T-helper 9 cell (primary cell): ENCODE results near the gene SLC13A4.
A peak's percentile ranks its signal among the peaks of the same experiment; 100 is the strongest.
"Not testable (repeated sequence)": the region's sequence is repeated elsewhere in the genome, so short reads cannot be mapped to it uniquely, and the experiment has no call there.

Experiments
- DNase-seq: peaks from one replicate; pipeline ENCODE4 v3.0.0-alpha.2; 2020

The SLC13A4 gene

DNA sequence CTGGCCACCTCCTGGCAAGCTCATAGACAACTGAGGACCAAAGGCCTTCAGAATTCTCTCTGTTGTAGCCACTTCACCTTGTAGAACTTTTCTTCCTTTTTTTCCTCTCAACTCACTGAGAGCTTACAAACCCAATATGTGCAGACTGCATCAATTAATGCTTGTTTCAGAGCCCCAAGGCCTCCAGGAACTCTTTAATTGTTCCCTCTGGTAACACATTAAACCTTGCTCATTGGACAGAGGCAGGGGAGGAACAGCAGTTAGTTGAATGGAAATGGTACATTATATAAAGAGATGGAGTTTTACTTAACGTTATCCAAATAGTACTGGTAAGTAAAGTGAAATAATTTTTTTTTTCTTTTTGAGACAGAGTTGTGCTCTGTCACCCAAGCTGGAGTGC, 40.5 kb downstream of the SLC13A4 start:
- DNase-seq: no peak

GRCh38 chr7:135685306-135686084, 42.5 kb downstream of the SLC13A4 start:
- no peak for DNase-seq

DNA sequence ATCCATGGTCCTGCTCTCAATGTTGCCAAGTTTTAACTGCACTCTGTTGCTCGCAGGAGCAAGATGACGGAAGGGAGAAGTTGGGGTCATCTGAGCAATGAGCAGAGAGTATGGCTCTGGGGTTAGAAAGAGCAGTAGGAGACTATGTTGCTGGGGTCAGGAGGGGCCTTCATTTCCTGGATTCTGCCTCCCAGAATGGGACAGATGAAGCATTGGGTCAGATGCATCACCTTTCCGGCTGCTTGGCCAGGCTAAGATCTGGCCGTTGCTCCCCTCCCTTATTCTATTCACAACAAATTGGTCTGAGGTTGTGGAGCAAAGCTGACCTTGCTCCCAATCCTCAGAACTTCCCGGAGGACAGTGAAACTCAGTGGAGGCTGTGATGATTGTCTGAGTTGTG, 43.3 kb downstream of the SLC13A4 start:
- DNase-seq: no peak

DNA sequence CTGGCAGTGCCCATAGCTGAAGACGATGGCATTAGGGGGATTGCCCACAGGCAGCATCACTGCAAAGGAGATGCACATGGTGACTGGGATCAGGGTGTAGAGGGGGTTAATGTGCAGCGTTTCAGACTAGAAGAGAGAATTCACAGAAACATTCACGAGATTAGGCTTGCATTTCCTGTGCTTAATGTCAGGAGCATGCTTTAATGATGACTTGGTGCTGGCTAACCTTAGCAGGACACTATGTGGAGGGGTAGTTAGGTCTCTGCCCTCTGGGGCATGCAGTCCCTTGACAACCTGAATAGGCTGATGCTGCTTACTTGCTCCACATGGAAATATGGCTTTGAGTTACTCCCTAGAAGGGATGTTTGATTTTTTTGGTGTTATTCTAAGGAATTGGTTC, 43.9 kb downstream of the SLC13A4 start:
- DNase-seq: no peak

GRCh38 chr7:135683609-135684008, 44.4 kb downstream of the SLC13A4 start:
- no peak for DNase-seq

DNA sequence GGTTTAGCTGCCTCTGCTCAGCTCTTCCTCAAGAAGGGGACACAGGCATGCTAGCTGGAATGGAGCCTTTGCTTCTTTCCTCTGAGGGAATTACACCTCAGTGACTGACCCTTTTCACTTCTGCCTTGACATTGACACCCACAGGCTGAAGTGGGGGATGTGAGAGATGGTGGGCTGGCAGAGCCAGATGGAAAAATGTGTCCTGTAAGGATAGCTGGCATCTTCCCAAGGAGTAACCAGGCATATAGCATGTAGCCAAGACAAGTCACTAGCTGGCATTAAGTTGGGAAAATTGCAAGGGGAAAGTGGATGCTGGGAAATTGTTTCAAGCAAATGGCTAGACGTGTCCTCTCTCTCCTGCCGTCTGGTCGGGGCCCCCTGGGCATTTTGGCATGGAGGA, 45.8 kb downstream of the SLC13A4 start:
- DNase-seq: no peak

DNA sequence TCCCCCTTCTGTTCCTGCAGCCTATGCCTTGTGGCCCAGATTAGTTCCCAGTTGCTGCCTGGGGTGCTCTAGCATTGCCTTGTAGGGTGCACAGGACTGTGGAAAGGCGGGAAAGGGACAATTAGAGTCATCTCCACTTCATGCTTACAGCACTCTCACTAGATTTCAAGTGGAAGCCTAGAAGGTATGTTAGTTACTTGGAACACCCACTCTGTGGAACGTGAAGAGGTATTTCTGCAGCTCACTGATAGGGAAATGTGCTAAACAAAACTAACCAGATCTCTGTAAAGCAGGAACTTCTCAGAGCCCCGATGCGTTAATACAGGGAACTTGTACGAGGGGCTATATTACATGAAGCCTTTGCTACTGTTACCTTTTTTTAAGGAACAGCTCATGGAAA, 46.2 kb downstream of the SLC13A4 start:
- no peak for DNase-seq

DNA sequence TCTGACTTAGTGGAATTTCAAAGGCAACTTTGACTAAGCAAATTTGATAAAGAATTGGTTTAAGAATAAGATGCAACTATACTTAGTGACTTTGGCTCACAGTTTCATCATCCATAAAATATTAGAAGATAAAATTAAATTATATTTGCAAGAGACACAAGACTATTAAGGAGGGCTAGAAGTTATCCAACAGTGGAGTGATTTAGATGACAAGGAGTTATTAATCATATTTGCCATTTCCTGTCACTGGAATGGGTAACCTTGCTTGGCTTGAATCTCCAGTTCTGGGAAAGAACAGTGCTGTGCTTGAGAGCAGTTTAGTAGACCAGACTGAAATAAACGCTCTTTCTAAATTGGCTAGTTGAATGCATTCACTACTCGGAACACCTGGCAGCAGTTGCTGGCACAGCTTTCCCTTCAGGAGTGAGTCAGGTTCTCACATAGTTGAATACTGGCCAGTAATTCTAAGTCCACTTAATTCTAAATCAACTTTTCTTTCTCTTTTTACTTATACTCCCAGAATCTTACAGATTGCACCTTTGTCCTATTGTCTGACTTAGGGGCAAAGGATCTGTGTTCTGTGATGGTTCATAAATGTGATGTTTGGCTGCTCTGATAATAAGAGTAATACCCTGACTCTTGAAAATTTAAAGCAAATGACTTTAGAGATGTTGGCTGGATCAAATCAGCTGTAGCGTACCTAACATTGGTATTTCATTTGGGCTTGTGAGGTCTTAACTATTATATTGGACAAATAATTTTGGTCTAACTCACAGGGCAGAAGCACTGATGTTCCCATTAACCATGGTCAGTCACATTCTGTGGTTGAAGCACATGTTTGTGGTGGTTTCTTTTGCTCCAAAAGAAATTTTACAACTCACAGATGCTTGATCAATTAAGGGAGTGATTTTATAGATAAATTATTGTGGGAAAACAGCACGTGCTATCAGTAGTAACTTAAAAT, 49.1 kb downstream of the SLC13A4 start:
- DNase-seq: no peak

DNA sequence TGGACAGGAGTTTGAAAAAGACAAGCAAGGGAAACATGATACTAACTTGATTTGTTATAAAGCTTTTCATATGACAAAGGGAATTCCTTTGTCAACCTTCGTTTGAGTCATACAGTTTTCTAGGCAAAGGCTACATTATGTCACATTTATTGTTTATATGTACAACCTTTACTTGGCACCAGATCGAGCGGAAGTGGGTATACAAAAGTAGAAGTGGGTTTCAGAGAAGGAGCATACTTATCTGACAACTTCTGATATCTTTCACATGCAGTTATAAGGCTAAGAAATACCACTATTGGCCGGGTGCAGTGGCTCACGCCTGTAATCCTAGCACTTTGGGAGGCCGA, 54.7 kb downstream of the SLC13A4 start:
- no peak for DNase-seq

DNA sequence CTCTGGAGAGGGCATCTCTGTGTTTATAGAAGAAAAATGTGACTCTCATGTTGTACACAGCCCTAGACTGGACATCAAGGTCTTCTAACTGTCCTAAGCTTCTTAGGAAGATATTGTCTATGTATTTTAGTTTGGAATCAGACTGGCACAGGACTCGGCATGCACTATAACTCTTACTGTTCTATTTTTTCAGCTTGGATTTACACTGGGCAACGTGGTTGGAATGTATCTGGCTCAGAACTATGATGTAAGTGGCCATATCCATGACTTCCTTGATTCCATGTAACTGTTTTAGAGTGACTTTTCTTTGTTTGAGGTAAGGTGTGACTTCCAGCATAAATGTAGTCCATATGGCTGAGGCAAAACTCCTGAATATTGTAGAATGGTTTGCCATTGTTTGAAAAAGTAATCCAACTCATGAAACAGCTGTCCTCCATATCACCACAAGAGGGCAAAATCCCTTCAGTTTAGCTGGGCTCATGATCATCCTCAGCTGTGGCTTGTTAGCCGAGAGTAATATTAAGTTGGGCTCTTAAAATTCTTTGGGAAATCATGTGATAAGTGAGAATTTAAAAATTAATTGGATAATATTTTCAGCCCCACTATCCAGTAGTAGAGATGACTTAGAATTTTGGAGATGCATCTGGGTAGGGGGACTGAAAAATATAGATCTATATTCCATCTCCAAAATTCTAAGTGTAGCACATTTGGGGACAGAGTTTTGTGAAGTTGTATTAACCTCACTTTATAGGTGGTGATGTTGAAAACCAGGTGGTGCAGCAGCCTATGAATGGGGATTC, 55.2 kb downstream of the SLC13A4 start:
- DNase-seq: no peak

DNA sequence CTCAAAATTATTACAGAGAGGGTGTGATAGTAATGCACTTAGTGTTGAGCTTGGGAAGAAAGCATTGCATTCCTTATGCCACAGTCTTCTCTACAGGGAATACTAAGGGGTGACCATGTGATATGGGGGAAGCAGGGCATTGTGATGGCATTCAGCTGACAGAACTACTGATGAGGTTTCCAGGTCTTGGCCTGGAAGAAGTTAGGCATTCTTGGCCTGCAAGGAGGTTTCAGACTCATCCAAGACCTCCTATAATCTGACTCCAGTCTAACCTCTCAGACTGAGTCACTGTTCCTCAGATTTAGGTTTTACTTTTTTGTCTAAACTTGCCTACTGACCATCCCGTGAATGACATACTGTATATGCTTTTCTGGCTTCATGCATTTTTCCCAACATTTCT, 57.8 kb downstream of the SLC13A4 start:
- DNase-seq: no peak

DNA sequence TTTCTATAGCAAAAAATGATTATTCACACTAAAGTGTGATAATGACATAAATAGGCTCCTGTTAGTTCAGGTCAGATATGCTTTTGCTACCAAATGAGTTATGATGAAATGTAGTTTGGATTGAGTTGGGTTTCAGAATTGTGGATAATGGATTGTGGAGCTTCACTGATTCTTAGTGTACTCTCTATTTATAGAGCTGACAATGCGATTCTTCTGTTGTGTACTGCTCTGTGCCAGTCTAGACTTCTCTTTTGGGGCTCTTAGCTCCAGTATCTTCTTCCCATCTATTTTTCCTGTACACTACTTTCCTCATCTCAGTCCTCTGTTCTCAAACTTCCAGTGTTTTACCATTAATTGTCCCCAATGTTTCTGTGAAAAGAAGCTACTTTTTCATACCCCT, 58.2 kb downstream of the SLC13A4 start:
- no peak for DNase-seq

- DNase-seq: not testable (repeated sequence)
Observed at GRCh38 chr7:135668852-135669395, 59.1 kb downstream of the SLC13A4 start.

DNA sequence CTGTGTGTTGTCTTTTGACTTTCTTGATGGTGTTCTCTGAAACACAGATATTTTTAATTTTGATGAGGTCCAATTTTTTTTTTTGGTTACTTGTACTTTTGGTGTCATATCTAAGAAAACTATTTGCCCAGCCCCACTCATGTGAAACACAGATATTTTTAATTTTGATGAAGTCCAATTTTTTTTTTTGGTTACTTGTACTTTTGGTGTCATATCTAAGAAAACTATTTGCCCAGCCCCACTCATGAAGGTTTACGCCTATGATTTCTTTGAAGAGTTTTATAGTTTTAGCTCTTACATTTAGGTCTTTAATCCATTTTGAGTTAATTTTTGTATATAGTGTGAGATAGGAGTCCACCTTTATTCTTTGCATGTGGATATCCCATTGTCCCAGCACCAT, 60.4 kb downstream of the SLC13A4 start:
- DNase-seq: not testable (repeated sequence)

DNA sequence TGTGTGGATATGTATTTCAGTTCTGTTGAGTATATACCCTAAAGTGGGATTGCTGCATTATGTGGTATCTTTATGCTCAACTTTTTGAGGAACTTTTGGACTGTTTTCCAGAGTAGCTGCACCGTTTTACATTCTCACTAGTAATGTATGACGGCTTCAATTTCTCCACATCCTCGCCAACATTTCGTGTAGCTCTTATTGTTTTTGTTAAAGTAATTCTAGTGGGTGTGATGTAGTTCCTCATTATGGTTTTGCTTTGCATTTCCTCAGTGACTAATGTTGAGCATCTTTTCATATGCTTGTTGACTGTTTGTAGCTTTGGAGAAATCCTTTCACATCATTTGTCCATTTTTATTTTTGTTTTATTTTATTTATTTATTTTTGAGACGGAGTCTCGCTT, 61.1 kb downstream of the SLC13A4 start:
- no peak for DNase-seq

DNA sequence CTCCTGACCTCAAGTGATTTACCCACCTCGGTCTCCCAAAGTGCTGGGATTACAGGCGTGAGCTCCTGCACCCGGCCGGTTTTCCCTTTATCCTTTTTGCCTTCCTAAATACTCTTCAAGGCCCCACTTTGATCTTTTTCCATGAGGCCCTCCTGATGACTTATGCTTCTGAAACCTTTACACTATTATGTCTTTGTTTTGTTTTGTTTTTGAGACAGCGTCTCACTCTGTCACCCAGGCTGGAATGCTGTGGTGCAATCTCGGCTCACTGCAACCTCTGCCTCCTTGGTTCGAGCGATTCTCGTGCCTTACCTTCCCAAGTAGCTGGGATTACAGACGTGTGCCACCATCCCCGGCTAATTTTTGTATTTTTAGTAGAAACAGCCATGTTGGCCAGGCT, 61.8 kb downstream of the SLC13A4 start:
- DNase-seq: no peak

GRCh38 chr7:135665042-135665441, 62.9 kb downstream of the SLC13A4 start:
- DNase-seq: no peak

DNA sequence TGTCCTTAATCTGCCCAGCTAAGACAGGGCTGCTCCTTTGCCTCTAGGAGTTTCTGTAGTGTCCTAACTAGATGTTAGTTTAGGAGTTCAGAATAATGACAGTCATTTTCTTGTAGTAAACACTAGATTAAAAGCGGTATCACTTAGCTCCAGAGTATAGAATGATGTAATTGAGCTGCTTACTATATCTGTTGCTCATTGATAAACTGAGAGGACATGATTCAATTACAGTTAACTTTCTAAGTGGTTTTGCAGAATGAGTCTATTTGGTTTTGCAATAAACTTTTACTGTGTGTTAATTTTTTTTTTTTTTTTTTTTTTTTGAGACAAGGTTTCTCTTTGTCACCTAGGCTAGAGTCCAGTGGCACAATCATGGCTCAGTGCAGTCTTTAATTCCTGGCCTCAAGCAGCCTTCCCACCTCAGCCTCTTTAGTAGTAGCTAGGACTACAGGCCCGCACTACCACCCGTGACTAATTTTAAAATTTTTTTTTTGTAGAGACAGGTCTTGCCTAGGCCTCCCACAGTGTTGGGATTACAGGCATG, 63.9 kb downstream of the SLC13A4 start:
- DNase-seq: no peak

- peak; percentile 98 for DNase-seq
Observed at GRCh38 chr7:135662373-135663114, 65.4 kb downstream of the SLC13A4 start, which contains the start of gene STMP1. STMP1 (plus strand) TSS chr7:135662514.

DNA sequence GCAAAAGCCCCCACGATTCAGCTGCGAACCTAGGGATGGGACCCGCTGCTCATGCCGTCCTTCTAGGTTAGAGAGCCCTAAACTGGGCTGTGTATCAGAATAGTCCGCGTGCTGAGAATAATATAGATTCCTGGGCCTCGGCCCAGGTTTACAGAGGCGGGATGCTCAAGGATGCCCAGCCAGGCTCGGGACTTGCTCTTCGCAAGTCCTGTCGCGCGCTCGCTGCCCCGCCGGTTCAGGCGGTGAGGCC, 65.9 kb downstream of the SLC13A4 start:
- no peak for DNase-seq

GRCh38 chr7:135661311-135662122, 66.5 kb downstream of the SLC13A4 start:
- DNase-seq: no peak
